HFF-Myc (cell line): ENCODE data around the gene FAM227B.

Experiments
- DNase-seq: peaks from one replicate; pipeline ENCODE4 v3.0.0-alpha.2; 2011; ENCODE audit warnings: low read depth; ENCODE audit errors: extremely low read depth
- H3K4me3 ChIP-seq: replicated peaks from 2 replicates; pipeline ENCODE4 v1.5.1; 2011; ENCODE audit warnings: low read depth, mild to moderate bottlenecking, control low read depth, low read length
- CTCF ChIP-seq: IDR thresholded peaks from 2 replicates; pipeline ENCODE4 v1.5.1; 2012; ENCODE audit warnings: mild to moderate bottlenecking, low read depth, low read length, control low read depth; ENCODE audit errors: missing control alignments

Gene FAM227B

DNA sequence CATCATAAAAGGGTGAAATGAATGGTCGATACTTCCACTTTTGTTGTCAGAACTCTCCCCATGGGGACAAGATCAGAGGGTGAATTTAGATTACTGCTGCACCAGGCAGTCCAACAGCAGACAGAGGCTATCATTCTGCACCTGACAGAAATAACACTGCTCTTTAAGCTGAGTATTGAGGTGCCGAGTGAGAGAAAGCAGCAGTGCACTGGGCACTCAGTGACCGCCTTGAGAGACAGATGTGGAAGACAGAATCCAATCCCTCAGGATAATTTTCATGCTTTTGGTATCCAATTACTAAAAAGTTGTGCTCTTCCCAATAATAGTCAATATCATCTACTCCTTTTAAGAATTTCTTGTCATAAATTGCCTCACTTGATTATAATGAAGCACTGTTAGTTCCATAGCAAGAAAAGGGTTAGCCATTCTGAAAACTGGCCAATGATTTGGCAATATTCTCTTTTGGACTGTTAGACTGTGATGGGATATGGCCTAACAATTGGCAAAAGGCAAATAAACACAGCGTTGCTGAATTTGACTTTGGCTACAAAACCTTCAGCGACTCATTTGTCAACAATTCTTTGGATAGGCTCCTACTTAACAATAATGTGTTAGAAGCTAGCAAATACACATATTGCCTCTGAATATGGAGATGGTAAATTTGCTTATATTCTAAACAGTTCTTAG, 192.1 kb downstream of the FAM227B start:
- DNase-seq, result no peak
- TF ChIP-seq CTCF, result no peak
- no peak overlapping the region for H3K4me3 ChIP-seq

DNA sequence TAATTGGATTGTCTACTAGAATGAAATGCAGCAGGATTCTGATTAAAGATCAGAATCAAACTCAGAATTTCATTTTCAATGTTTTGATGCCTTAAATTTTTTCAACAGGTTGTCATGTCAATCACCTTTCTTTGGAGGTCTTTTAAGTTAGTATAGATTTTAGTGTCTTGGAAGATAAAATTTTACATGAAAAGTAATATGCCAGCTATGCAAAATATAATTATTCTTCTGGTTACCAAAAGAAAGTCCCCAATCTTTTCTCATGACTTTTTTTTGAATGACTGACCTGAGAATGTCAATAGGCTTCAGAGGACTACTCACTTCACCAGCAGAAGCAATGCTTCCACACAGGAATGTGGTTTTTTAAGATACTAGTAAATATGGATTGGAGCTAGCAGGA, 193.2 kb downstream of the FAM227B start:
- no peak overlapping the region for H3K4me3 ChIP-seq
- TF ChIP-seq CTCF, result no peak
- no peak for DNase-seq

GRCh38 chr15:49424954-49425353, 195.7 kb downstream of the FAM227B start:
- TF ChIP-seq CTCF, result no peak
- DNase-seq, result no peak
- H3K4me3 ChIP-seq, result no peak overlapping the region; the same call in 1 of the 2 replicates

DNA sequence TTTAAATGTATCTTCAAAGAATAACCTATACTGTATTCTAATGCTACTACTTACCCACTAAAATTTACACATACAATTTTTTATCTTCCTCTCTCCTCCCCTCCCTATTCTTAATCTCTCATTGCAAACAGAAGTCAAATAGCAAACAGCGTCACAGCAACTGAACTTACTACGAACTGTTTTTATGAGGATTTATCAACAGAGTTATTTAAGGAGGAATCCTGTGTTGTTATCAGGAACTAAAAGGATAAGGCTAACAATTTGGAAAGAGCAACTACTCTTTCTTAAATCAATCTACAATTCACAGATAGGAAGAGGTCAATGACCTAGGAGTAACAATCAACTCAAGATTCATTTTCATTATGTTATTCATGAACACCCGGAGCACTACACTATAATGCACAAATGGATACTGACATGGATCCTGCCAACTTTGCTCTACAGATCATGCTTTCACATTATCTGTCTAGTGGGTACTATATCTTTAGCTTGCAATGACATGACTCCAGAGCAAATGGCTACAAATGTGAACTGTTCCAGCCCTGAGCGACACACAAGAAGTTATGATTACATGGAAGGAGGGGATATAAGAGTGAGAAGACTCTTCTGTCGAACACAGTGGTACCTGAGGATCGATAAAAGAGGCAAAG, 196.6 kb downstream of the FAM227B start:
- TF ChIP-seq CTCF, result no peak
- peak overlapping the region; percentile 33 for H3K4me3 ChIP-seq
- DNase-seq, result no peak

DNA sequence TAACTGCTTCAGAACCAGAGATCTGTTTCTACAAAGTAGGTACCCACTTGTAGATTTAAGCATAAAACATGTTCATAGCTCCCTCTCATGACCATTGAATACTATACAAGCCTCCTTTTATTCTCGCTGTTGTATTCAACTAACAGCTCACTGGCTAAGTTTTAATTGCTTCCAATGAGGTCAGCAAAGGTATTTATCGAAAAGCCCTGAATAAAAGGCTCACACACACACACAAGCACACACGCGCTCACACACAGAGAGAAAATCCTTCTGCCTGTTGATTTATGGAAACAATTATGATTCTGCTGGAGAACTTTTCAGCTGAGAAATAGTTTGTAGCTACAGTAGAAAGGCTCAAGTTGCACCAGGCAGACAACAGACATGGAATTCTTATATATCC, 197.6 kb downstream of the FAM227B start, which contains the start of gene FGF7:
FGF7 (plus strand) TSS at position 222 of the 400 bp plus-strand sequence. CDS start 1,056 bp downstream, outside the sequence.
- peak within 1 kb of the TSS; percentile 33 for H3K4me3 ChIP-seq
- TF ChIP-seq CTCF, result no peak
- DNase-seq, result no peak

GRCh38 chr15:49421991-49422390, 198.6 kb downstream of the FAM227B start:
- TF ChIP-seq CTCF, result peak; percentile 44
- no peak overlapping the region for H3K4me3 ChIP-seq
- DNase-seq, result no peak
